ENCODE results near the gene NDUFV3.

GRCh38 chr21:42892931-42893755, at the start of gene NDUFV3:
- no peak for TF ChIP-seq CTCF (IDR thresholded peaks at IDR 0.05; ENCODE audit: low read depth, low read length, poor library complexity, severe bottlenecking)
- no peak for TF ChIP-seq EZH2phosphoT487 (IDR thresholded peaks at IDR 0.05; ENCODE audit: borderline replicate concordance, low read length)
